Keratinocyte (primary cell): Measurements from ENCODE around the gene PDIA6.

Source experiments
- EZH2 ChIP-seq: IDR thresholded peaks from one replicate; pipeline ENCODE4 v1.6.1; 2012; ENCODE audit warnings: inconsistent platforms, mild to moderate bottlenecking, low read length, moderate library complexity
- TF ChIP-seq, protein P1 (sequence below), 3 experiments: IDR thresholded peaks in 1 of 3; conservative IDR thresholded peaks in 1 of 3; optimal IDR thresholded peaks in 1 of 3; 2 replicates in 2 of 3; 3 replicates in 1 of 3; pipeline versions ENCODE3 to v1.5.1; 2011; ENCODE audit warnings: low read length in 3 of 3, mild to moderate bottlenecking in 3 of 3, moderate library complexity in 2 of 3, control low read depth in 1 of 3, inconsistent platforms in 1 of 3; ENCODE audit not compliant: insufficient read depth in 2 of 3; ENCODE audit errors: extremely low read depth in 1 of 3

DNA sequence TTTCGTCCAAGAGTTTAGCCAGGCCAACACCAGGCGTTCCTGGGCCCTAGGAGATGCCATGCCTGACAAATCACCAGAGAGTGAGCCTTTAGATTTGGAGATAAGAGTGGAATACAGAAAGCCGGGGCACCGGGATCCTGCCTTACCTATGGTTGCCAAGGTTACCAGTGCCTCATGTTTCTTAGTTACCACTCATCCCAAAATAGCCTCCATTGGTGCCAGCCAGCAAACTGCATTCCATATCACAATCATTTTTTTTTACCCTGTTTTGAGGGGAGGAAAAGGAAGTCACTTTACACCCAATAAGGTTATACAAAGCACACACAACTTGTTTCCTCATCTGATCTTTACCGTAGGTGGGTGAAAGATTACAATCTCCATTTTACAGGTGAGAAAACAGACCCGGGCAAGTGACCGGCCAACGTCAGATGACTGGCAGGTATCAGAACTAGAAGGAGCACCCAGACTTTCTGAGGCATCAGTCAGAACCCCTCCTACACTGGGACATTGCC, 48.3 kb upstream of the PDIA6 start:
- no peak for TF ChIP-seq EZH2
- TF ChIP-seq, protein P1, sequence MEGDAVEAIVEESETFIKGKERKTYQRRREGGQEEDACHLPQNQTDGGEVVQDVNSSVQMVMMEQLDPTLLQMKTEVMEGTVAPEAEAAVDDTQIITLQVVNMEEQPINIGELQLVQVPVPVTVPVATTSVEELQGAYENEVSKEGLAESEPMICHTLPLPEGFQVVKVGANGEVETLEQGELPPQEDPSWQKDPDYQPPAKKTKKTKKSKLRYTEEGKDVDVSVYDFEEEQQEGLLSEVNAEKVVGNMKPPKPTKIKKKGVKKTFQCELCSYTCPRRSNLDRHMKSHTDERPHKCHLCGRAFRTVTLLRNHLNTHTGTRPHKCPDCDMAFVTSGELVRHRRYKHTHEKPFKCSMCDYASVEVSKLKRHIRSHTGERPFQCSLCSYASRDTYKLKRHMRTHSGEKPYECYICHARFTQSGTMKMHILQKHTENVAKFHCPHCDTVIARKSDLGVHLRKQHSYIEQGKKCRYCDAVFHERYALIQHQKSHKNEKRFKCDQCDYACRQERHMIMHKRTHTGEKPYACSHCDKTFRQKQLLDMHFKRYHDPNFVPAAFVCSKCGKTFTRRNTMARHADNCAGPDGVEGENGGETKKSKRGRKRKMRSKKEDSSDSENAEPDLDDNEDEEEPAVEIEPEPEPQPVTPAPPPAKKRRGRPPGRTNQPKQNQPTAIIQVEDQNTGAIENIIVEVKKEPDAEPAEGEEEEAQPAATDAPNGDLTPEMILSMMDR (optimal IDR thresholded peaks at IDR 0.05 in 1 of 3, IDR thresholded peaks at IDR 0.05 in 1 of 3, conservative IDR thresholded peaks at IDR 0.05 in 1 of 3; ENCODE audit: extremely low read depth in 1 of 3, insufficient read depth in 2 of 3, low read length in 3 of 3): no peak
